Measurements from ENCODE around the gene STXBP1.

Gene STXBP1

DNA sequence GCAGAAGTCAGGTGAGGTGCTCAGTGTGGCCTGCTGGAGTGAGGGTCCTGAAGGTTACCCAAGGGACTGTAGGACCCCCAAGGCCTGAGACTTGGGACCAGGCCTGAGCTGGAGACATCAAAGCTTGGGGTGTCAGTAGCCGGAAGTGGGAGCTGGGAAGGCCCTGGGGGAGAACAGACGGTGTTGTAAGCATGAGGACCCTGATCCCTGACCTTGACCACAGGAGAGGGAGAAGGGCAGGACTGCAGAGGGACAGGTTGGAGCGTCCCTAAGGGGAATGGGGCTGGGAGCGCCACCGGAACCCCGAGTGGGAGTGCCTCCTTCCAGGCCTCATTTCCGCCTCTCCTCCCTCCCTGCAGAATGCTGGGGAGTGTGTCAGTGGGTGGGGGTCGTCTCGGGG lies 104.3 kb downstream of the STXBP1 start:
- FAIRE-seq = no peak

DNA sequence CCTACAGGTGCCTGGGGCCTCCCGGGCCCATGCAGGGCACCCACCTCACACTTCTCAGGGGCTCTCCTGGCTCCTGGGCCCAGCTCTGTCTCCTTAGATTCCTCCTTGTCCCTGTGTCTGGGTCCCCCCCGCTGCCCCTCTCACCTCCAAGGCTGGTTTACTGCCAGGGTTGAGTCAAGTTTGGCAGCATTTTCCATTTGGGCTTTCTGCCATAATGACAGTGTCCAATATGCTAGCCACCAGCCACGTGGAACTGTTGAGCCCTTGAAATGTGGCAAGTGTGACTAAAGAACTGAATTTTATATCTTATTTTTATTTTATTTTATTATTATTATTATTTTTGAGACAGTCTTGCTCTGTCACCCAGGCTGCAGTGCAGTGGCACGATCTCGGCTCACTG lies 105.7 kb downstream of the STXBP1 start:
- no peak for FAIRE-seq

DNA sequence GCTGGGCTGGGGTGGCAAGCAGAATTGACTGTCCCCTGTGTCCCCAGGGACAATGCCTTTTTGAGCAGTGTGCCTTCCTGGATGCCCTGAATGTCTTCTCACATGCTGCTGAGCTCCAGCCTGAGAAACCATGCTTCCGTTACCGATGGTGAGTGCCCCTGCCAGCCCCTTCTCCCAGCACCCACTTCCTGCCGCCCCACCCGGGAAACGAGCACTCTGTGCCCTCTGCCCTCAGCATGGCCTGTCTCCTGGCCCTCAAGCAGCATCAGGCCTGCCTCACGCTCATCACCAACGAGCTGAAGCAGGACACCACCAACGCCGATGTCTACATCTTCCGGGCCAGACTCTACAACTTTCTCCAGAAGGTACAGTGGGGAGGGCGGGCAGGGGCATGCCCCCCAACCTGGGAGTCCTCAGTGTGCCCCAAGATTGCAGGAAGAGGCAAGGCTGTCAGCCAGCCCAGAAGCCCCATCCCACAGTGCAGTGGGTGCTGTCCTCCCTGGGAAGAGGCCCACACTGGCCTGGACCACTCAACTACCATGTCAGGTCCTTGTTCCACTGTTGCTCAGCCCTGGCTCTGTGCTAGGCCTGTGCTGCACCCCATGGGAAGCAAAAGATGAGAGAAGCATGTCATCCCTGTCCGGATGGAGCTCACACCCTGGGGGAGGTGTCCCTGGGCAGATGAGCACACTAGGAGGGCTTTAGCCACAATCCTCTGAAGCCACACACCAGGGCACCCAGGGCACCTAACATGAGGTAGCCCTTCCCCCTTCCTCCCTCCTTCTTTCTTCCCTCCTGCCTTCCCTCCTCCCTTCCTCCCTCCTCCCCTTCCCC lies 108.2 kb downstream of the STXBP1 start:
- no peak for FAIRE-seq

DNA sequence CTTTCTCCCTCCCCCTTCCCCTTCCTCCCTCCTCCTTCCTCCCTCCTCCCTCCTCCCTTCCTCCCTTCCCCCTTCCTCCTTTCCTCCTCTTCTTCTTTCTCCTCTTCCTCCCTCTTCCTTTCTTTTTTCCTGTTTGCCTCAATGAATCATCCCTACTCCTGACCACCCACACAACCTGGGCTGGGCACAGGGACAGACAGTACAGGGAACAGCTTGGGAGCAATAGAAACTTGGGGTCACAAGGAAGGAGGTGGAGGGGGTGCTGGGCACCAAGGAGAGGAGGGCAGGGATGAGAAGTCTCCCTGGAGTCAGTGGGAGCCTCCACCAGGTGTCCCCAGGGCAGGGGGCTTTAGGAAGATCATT lies 108.8 kb downstream of the STXBP1 start:
- FAIRE-seq = no peak

DNA sequence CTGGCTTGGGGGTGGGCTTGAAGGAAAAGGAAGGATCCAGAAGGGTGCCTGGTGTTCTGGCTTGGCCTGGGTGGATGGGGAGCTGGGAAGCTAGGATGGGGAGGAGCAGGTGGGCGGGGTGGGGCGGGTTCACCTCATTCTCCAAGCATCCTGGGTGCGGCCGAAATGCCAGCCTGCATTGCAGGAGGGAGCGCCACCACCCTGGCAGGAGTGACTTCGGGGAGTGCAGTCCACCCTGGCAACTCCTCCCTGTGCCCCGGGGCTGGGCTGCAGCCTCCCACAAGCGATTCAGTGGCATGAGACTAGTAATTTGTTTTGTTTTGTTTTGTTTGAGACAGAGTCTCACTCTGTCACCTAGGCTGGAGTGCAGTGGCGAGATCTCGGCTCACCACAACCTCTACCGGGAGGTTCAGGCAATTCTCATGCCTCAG lies 109.3 kb downstream of the STXBP1 start:
- FAIRE-seq = no peak

DNA sequence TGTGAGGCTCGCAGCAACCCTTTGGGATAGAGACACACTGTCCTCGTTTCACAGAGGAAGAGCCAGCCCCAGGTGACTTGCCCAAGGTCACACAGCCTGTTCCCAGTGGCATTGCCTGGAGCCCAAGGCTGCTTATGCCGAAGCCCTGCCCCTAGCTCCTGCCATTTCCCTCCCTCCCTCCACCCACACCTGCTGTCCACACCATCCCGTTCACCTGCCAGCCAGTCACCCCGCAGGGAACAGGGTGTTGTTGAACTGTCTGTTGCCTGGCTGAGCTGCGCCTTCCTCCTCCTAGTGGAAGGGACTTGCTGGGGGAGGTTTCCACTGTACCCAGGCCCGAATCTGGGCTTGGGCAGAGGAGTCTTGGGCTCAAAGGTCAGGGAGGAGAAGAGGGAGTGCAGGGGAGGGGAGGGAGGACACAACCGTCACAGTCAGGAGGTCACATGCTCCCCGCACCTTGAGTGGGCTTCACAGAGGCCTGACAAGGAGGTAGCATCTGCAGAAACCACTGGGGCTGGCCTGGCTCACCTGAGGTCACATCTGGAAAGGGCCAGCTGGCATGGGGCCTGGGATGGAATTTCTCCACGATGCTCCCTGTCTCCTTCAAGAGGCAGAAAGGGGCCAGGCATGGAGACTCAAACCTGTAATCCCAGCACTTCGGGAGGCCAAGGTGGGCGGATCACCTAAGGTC lies 110.1 kb downstream of the STXBP1 start:
- FAIRE-seq = no peak

DNA sequence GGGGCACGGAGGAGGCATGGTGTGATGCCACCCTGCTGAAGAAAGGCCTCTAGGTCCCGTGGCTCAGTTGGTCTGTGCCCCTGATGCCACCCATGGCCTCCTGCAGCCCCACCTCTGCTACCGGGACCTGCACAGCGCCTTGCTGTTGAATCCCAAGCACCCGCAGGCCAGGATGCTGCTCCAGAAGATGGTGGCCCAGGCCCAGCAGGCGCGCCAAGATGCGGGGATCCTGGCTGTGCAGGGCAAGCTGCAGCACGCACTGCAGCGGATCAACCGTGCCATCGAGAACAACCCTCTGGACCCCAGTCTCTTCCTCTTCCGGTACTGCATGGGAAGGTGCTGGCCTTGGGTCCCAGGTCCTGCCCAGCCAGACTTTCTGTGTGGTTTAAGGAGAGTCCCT lies 110.9 kb downstream of the STXBP1 start:
- no peak for FAIRE-seq

- no peak for FAIRE-seq
These were observed 111.4 kb downstream of the STXBP1 start for GRCh38 chr9:127723444-127723843.

GRCh38 chr9:127724012-127724411 lies 111.9 kb downstream of the STXBP1 start:
- no peak for FAIRE-seq

DNA sequence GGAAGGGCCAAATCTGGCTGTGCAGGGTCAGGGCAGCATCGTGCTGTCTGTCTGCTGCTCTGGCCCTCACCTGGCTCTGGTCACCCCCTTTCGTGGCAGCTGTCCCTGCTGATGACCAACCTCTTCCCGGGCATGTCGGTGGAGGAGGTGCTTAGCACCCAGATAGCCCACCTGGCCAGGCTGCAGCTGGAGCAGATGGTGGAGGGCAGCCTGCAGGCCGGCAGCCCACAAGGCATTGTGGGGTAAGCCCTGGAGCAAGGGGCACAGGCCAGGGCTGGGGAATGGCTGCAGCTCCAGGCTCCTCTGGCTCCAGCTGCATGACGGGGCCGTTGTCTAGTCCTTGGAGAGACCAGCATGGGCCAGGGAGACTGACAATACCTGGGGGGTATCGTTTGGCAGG lies 114.8 kb downstream of the STXBP1 start:
- FAIRE-seq = no peak

DNA sequence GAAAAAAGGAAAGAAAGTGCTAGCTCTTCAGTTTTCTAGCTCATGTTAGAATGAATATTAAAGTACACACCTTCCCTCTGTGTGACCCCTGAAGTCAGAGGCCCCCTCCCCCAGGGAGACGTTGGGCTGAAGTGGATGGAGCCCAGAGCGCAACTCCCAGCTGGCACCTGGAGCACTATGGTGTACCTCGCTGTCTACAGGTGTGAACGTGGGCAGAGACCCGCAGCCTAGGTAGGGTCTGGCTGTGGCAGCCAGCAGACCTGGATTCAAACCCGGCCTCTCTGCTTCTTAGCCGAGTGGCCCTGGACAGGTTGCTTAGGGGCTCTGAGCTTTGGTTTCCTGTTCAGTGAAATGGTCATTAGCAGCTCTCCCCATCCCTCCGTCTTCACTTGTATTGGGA lies 116.7 kb downstream of the STXBP1 start:
- FAIRE-seq = no peak

DNA sequence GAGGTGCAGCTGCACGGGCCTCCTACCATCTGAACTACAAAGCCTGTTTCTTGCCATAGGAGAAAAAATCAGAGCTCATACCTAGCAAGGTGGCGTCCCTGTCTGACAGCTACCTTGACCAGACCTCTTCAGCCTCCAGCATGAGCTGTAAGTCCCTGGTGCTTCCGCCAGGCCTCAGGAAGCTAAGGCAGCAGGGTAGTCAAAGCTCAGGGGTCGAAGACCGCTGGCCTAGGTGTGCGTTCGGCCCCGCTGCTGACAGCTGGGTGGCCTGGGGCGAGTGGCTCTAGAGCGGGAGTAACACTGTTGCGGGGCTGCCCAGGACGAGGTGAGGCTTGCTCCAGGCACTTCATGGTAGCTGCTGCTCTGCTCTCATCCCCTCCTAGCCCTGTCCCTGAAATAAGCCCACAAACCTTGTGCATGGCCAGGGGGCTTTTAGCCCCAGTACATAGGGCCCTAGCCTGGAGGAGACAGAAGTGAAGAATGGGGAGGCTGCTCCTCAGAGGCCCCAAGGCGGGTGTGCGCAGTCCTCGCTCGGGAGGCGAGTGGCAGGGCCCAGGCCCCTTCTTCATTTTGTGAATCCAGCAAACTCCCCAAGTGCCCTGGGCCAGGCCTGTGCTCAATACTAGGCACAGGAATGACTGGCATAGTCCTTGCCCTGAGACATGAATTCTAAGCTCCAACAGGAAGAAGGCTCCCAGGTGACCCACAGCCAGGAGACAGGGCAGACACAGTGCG lies 117.6 kb downstream of the STXBP1 start:
- FAIRE-seq = no peak

DNA sequence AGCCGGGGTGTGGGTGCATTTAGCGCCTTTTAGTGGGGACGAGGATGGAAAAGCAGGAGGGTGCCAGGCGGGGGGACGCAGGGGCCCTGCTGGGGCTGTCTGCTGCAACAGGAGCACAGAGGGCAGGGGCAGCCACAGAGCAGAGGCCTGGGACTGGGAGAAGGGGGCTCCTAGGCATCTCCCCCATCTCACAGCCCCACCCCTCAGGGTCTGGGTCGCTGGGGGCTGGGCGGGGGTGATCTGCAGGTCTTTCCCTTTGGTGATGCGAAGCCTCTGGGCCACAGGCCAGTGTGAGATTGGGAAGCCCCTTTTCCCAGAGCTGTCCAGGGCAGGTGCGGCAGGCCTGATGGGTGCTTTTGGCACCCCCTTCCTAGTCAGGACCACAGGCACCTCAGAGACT lies 118.2 kb downstream of the STXBP1 start:
- FAIRE-seq = no peak

- no peak for FAIRE-seq
These were observed 118.8 kb downstream of the STXBP1 start for GRCh38 chr9:127730799-127731410.

DNA sequence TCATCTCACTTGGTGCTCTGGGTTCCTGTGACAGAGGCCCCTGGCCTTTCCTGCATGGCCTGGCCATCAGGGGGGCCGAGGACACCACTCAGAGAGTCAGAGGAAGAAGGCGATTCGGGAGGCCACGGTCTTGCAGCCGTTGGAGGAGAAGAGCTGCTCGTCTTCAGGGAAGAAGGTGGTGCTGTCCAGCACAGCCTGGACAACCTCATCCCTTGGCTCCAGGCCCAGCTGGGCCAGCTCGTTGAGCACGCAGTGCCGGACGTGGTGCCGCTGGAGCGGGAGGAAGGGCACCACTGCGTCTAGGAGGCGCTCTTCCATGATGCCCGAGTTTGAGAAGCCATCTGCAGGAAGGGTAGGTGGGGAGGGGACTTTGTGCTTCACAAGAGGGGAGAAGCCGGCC lies 119.9 kb downstream of the STXBP1 start:
- no peak for FAIRE-seq

- FAIRE-seq = no peak
These were observed 120.4 kb downstream of the STXBP1 start for GRCh38 chr9:127732444-127732843.

DNA sequence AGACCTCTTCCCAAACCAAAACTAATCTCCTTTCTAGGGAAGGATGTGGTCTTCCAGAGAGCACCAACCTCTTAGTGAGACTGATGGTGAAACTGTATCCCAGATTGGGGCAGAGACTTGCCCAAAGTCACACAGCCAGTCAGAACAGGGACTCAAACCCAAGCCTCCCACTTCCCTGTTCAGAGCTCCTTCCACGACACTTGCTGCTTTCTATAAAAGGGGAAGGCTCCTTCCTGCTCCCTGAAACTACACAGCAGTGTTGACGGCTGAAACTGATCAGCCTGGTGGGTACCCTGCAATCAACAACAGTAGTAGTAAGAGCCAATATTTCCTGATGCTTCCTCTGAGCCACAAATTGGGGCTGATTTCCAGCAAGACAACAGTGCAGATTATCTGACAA lies 121.5 kb downstream of the STXBP1 start:
- no peak for FAIRE-seq

GRCh38 chr9:127734247-127734746 lies 122.2 kb downstream of the STXBP1 start:
- no peak for FAIRE-seq

DNA sequence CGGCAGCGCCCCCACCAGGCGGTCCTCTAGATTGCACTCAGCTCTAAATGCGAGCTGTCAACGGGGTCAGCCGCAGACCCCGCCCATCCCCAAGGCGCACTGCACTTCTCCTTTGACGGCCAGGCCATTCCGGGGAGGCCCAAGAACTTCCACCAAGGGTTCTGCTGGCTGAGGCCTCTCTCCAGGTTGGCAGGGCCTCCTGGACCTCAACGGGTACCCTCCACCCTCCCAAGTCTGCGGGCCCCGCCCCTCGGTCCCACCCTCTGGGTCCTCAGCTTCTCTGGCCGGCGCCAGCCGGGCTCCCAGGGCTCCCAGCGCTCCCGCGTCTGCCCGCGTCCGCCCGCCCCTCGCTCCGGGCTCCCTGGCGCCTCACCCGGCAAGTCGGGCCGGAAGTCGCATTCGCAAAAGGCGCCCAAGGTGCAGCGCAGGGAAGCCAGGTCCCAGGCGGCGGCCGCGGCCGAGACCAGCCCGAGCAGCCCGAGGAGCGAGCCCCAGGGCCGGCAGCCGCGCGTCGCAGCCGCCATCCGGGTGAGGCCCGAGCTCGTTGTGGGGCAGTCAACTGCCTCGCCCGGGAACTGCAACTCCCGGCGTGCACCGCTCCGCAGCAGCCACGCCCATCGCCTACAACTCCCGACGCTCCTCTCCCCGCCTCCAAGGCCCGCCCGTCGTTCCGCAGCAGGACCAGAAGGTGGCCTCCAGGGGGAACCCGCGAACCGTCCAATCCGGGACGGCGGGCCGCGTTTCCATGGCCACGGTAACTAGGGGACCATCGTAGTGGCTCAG lies 122.9 kb downstream of the STXBP1 start, which contains the start of gene TOR2A:
TOR2A (minus strand) TSS at position 548 of the 783 bp plus-strand sequence; CDS start at position 524, 24 bp downstream.
- no peak for FAIRE-seq

GRCh38 chr9:127735530-127736185 lies 123.6 kb downstream of the STXBP1 start:
- no peak for FAIRE-seq

DNA sequence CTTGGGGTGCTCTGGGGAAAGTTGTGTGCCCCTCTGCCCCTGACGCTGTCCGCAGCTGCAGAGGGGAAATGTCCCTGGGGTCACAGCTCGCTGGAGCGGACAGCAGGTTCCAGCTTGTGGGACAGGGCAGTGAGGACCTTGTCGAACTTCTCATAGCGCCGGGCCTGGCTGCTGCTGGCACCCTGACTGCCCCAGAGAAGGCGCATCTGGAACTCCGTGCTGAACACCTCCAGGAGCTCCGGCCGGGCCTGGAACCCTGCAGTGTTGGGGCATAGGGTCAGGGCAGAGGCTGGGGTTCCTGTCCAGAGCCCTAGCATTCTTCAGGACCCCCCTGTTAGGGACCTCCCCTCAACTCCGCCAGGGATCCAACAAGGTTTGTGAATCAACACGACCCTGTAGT lies 126.6 kb downstream of the STXBP1 start:
- FAIRE-seq = no peak
